Cardiac ventricle fibroblast (primary cell): ENCODE measurements around the gene POTEE. TPM values are rescaled to one million over a fixed set of nuclear protein-coding genes. Genes with fewer than 3 reads are reported as not detected.

Experiments used
- total RNA-seq: library from RNA; depleted of rRNA; stranded (reverse); fragments of >200 nt; gene quantifications from 2 replicates; pipeline ENCODE4 v1.2.3, GENCODE V29; 2015

POTEE gene
- not detected in 2 replicates for total RNA-seq

GRCh38 chr2:131209030-131209772, at the start of gene POTEE:
POTEE (plus strand) TSS chr2:131209536; CDS start chr2:131218403, 8,867 bp downstream.

Other genes with a start within 250 kb of the POTEE start
- gene FAM168B, start 116.1 kb upstream of the POTEE start, total RNA-seq = 99.2 and 106 TPM in 2 replicates
- 29.1 and 37.2 TPM in 2 replicates for gene PLEKHB2, start 104.2 kb upstream of the POTEE start, total RNA-seq
- gene RAB6D, start 154.6 kb downstream of the POTEE start, total RNA-seq = not detected in 2 replicates